ENCODE measurements around the gene GPN3. TPM values are rescaled to one million over a fixed set of nuclear protein-coding genes. Genes with fewer than 3 reads are reported as not detected.
"Not testable (repeated sequence)": the region's sequence is repeated elsewhere in the genome, so short reads cannot be mapped to it uniquely, and the experiment has no call there.

The GPN3 gene
- total and polyA plus RNA-seq, 10 donors: 11.6 to 29.9 (median 19.3) TPM

DNA sequence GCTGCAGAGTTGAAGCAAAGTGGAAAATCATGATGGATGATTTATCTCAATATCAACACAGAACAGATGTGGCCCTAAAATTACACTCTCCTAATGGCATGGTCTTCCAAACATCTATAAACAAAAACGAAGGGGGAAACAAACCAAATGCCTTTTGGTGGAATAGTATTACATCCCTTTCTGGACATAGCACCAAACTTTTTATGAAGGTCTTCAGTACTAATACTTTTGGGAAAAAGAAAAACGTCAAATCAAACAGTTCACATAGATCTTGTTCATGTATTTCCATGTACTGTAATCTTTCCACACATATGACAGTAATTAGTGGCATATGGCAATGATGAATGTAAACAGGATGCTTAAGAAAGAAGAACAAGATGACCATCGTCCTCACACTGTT is 41.7 kb downstream of the GPN3 start:
- DNase-seq: no peak
- Histone ChIP-seq H3K27ac (no peak overlapping the region), H3K27me3 (replicated peaks in 1 of 7) (no peaks in the 10 kb centered on the region), H3K4me1 (peaks cover 0 to 6% (median 5%) of the 10 kb centered on the region in 6 donors), H3K36me3 (no peaks in the 10 kb centered on the region), H3K4me3 (no peak overlapping the region), H3K9me3 (no peaks in the 10 kb centered on the region)
- intact Hi-C loops (cut with DNase I; ENCODE audit: low total_unique reads): no loop called here
- TF ChIP-seq POLR2AphosphoS5 (IDR thresholded peaks at IDR 0.05) (no peak), POLR2A (IDR thresholded peaks at IDR 0.05) (no peak)
- TF ChIP-seq, protein P1, sequence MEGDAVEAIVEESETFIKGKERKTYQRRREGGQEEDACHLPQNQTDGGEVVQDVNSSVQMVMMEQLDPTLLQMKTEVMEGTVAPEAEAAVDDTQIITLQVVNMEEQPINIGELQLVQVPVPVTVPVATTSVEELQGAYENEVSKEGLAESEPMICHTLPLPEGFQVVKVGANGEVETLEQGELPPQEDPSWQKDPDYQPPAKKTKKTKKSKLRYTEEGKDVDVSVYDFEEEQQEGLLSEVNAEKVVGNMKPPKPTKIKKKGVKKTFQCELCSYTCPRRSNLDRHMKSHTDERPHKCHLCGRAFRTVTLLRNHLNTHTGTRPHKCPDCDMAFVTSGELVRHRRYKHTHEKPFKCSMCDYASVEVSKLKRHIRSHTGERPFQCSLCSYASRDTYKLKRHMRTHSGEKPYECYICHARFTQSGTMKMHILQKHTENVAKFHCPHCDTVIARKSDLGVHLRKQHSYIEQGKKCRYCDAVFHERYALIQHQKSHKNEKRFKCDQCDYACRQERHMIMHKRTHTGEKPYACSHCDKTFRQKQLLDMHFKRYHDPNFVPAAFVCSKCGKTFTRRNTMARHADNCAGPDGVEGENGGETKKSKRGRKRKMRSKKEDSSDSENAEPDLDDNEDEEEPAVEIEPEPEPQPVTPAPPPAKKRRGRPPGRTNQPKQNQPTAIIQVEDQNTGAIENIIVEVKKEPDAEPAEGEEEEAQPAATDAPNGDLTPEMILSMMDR (IDR thresholded peaks at IDR 0.05 in 8 of 11, conservative IDR thresholded peaks at IDR 0.05 in 3 of 11): no peak
- WGBS, 5 donors: 49 to 69% (median 56%) methylated on average over 3 of the region's 3 CpGs

DNA sequence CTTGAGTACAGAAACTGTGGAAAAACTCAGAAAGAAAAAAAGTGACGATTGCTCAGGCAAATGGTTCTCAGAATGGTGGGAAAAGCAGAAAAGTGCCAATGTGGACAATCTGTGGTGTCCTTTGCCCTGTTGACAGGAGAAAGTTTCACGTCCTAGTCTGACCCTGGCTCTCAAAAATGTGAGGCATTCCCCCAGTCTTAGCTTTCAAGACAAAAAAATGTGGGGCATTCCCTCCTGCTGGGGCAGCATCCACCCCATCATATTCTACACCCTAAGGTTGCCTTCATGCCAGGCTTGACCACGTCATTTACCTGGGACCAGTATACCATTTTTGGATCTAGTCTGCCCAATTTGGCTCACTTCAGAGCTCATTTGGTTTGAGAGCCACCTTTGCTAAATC is 43.8 kb downstream of the GPN3 start:
- Histone ChIP-seq H3K27ac (no peak overlapping the region), H3K36me3 (no peaks in the 10 kb centered on the region), H3K4me1 (no peaks in the 10 kb centered on the region), H3K27me3 (replicated peaks in 1 of 7) (no peaks in the 10 kb centered on the region), H3K9me3 (no peaks in the 10 kb centered on the region), H3K4me3 (no peak overlapping the region)
- TF ChIP-seq POLR2A (IDR thresholded peaks at IDR 0.05) (no peak), POLR2AphosphoS5 (IDR thresholded peaks at IDR 0.05) (no peak)
- TF ChIP-seq, protein P1 (IDR thresholded peaks at IDR 0.05 in 8 of 11, conservative IDR thresholded peaks at IDR 0.05 in 3 of 11): no peak
- WGBS, 5 donors: 62 to 89% (median 81%) methylated on average over 3 of the region's 3 CpGs
- intact Hi-C loops (cut with DNase I; ENCODE audit: low total_unique reads): loop anchor here (5.0 kb wide), 1 partner anchor 317 kb away; no protein-coding TSS in a partner anchor
- DNase-seq: no peak

DNA sequence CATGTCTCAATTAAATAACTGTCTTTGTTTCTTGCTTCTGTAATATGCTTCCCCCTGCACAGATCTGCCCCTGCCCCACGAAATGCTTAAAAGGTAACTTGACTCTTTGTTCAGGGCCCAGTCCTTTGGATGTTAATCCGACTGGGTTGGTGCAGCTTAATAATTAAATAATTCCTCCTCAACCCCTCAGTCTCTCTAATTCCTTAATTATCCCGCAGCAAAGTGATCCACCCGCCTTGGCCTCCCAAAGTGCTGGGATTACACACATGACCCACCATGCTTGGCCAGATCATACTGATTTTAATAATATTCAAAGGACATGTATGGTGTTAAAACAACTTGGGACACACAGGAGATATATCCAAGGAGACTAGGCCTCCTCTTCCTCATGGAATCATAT is 46.4 kb downstream of the GPN3 start:
- Histone ChIP-seq H3K36me3 (no peaks in the 10 kb centered on the region), H3K4me3 (no peak overlapping the region), H3K27me3 (replicated peaks in 1 of 7) (no peaks in the 10 kb centered on the region), H3K27ac (no peak overlapping the region), H3K9me3 (no peaks in the 10 kb centered on the region), H3K4me1 (peaks cover 0 to 12% (median 8%) of the 10 kb centered on the region in 6 donors)
- no peak for DNase-seq
- WGBS, 5 donors: 78 to 91% (median 81%) methylated on average over 4 of the region's 4 CpGs
- intact Hi-C loops (cut with DNase I; ENCODE audit: low total_unique reads): loop anchor here (5.0 kb wide), 1 partner anchor 314 kb away; no protein-coding TSS in a partner anchor
- no peak for TF ChIP-seq POLR2AphosphoS5 (IDR thresholded peaks at IDR 0.05)
- TF ChIP-seq POLR2A (IDR thresholded peaks at IDR 0.05): no peak
- TF ChIP-seq, protein P1 (IDR thresholded peaks at IDR 0.05 in 8 of 11, conservative IDR thresholded peaks at IDR 0.05 in 3 of 11): no peak

DNA sequence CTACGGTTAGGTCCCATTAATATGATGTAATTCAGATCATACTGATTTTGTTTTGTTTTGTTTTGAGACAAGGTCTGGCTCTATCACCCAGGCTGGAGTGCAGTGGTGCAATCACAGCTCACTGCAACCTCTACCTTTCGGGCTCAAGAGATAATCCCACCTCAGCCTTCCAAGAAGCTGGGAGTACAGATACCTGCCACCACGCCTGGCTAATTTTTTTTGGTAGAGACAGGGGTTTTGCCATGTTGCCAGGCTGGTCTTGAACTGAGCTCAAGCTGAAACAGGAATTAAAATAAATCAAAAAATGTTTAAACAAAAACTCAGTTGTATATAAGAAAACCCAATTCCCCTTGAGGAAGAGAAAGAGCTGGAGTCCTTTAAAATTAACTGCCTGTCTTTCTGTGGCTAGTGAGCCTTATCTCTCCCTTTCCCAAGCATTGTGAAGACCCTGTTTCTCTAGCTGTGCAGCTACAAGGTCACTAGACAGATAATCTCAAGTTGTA is 46.8 kb downstream of the GPN3 start:
- no peaks in the 10 kb centered on the region for H3K27me3 ChIP-seq (replicated peaks in 1 of 7)
- H3K4me3 ChIP-seq: no peak overlapping the region
- no peaks in the 10 kb centered on the region for H3K9me3 ChIP-seq
- no peak for DNase-seq
- TF ChIP-seq POLR2A (IDR thresholded peaks at IDR 0.05) (no peak), POLR2AphosphoS5 (IDR thresholded peaks at IDR 0.05) (no peak)
- TF ChIP-seq, protein P1 (IDR thresholded peaks at IDR 0.05 in 8 of 11, conservative IDR thresholded peaks at IDR 0.05 in 3 of 11): no peak
- H3K27ac ChIP-seq: no peak overlapping the region
- H3K4me1 ChIP-seq: peaks cover 0 to 12% (median 8%) of the 10 kb centered on the region in 6 donors
- no peaks in the 10 kb centered on the region for H3K36me3 ChIP-seq
- 55 to 84% (median 63%) methylated on average over 3 of the region's 3 CpGs for WGBS, 5 donors
- intact Hi-C loops (cut with DNase I; ENCODE audit: low total_unique reads): loop anchor here (5.0 kb wide), 1 partner anchor 314 kb away; no protein-coding TSS in a partner anchor

DNA sequence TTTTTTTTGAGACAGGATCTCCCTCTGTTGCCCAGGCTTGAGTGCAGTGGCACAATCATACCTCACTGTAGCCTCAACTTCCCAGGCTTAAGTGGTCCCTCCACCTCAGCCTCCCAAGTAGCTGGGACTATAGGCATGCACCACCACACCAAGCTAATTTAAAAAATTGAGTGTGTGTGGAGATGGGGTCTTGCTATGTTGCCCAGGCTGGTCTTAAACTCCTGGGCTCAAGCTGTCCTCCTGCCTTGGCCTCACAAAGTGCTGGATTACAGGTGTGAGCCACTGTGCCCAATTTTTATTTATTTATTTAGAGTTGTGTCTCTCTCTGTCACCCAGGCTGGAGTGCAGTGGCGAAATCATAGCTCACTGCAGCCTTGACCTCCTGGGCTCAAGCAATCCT is 47.4 kb downstream of the GPN3 start:
- DNase-seq; H3K27me3 ChIP-seq (replicated peaks in 1 of 7); H3K4me3 ChIP-seq; H3K9me3 ChIP-seq; H3K36me3 ChIP-seq; H3K27ac ChIP-seq: not testable (repeated sequence)
- intact Hi-C loops (cut with DNase I; ENCODE audit: low total_unique reads): loop anchor here (5.0 kb wide), 1 partner anchor 313 kb away; no protein-coding TSS in a partner anchor
- 76 to 100% (median 91%) methylated on average over 1 of the region's 1 CpG for WGBS, 5 donors
- H3K4me1 ChIP-seq: peaks cover 0 to 12% (median 8%) of the 10 kb centered on the region in 6 donors

DNA sequence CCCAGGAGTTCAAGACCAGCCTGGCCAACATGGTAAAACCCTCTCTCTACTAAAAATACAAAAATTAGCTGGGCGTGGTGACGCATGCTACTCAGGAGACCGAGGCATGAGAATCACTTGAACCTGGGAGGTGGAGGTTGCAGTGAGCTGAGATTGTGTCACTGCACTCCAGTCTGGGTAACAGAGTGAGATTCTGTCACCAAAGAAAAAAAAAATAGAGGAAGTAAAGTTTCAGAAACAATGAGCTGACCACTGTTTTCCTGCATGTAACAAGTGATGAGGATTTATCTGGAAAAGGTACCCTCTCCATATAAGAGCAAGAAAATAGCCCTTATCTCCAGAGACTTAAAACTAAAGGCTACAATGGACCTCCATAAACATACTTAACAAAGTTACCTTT is 50.9 kb downstream of the GPN3 start:
- WGBS, 5 donors: 60 to 68% (median 65%) methylated on average over 3 of the region's 3 CpGs
- H3K36me3 ChIP-seq; H3K27me3 ChIP-seq (replicated peaks in 1 of 7); H3K27ac ChIP-seq; DNase-seq; H3K4me3 ChIP-seq; H3K9me3 ChIP-seq; intact Hi-C loops (cut with DNase I; ENCODE audit: low total_unique reads): not testable (repeated sequence)
- peaks cover 0 to 12% (median 8%) of the 10 kb centered on the region in 6 donors for H3K4me1 ChIP-seq

DNA sequence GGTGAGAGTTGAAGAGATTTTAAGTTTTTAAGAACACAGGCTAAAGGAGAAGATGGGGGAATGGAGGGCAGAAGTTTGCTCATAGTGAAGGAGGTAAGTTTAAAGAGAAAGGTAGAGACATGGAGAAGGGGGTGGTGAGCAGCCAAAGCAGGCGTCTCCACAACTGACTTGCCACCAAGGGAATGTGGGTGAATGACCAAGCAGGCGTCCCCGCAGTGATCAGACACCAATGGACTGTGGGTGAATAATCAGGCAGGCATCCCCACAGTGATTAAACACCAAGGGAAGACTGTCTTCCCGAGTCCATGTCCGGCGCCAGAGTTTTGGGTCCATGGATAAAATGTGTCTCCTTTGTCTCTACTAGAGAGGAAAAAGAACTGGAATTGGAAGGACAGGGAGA is 58.0 kb downstream of the GPN3 start:
- 89 to 94% (median 92%) methylated on average over 6 of the region's 6 CpGs for WGBS, 5 donors
- H3K27ac ChIP-seq; H3K27me3 ChIP-seq (replicated peaks in 1 of 7); H3K4me3 ChIP-seq; intact Hi-C loops (cut with DNase I; ENCODE audit: low total_unique reads); H3K9me3 ChIP-seq; H3K36me3 ChIP-seq; H3K4me1 ChIP-seq: not testable (repeated sequence)
- DNase-seq: peak; percentile 19

Data from spleen (tissue), 11 donors.